Glutamatergic neuron (in vitro differentiated cells): ENCODE data around the gene AK4. TPM values are rescaled to one million over a fixed set of nuclear protein-coding genes. Genes with fewer than 3 reads are reported as not detected.

ENCODE experiments used
- DNase-seq: peaks from one replicate; pipeline ENCODE4 v3.0.0; 2022
- H3K27ac Mint-ChIP-seq: one replicate; pipeline ENCODE4 v1.8.0; 2020; ENCODE audit warnings: mild to moderate bottlenecking, mixed read lengths, inconsistent platforms; ENCODE audit not compliant: unreplicated experiment
- H3K27me3 Mint-ChIP-seq: one replicate; pipeline ENCODE4 v1.8.0; 2020; ENCODE audit warnings: mild to moderate bottlenecking, moderate library complexity, mixed read lengths, inconsistent platforms; ENCODE audit not compliant: unreplicated experiment
- H3K36me3 Mint-ChIP-seq: one replicate; pipeline ENCODE4 v1.8.0; 2020; ENCODE audit warnings: mild to moderate bottlenecking, mixed read lengths, inconsistent platforms; ENCODE audit not compliant: unreplicated experiment
- H3K4me1 Mint-ChIP-seq: one replicate; pipeline ENCODE4 v1.8.0; 2020; ENCODE audit warnings: mild to moderate bottlenecking, low read depth, mixed read lengths, inconsistent platforms; ENCODE audit not compliant: unreplicated experiment
- H3K4me3 Mint-ChIP-seq: one replicate; pipeline ENCODE4 v1.8.0; 2020; ENCODE audit warnings: mild to moderate bottlenecking, mixed read lengths, inconsistent platforms; ENCODE audit not compliant: unreplicated experiment
- H3K9me3 Mint-ChIP-seq: one replicate; pipeline ENCODE4 v1.8.0; 2020; ENCODE audit warnings: mild to moderate bottlenecking, moderate library complexity, mixed read lengths, inconsistent platforms; ENCODE audit not compliant: unreplicated experiment
- CTCF ChIP-seq: fragments of 200-600 bp; sonication (generic); IDR thresholded peaks from one replicate; pipeline ENCODE4 v1.5.0; 2021; ENCODE audit not compliant: partially characterized antibody, unreplicated experiment
- total RNA-seq: library from RNA; stranded (reverse); fragmentation: NEBNext Ultra II Directional; extraction: Animal tissue kit (Norgen Biotek cat#: 25700); gene quantifications from one replicate; pipeline ENCODE4 v1.2.1, GENCODE V29; 2021; ENCODE audit not compliant: unreplicated experiment

AK4 gene
- total RNA-seq, 1 donor from 2014 or later = 2.6 TPM

GRCh38 chr1:65253800-65254319 is 105.9 kb downstream of the AK4 start:
- H3K4me3 Mint-ChIP-seq = peak overlapping the region; percentile 86

GRCh38 chr1:65254320-65255034 is 106.5 kb downstream of the AK4 start:
- H3K27me3 Mint-ChIP-seq = peaks cover 9% of the 10 kb centered on the region
- peak overlapping the region; percentile 99 for H3K4me3 Mint-ChIP-seq
- peaks cover 13% of the 10 kb centered on the region for H3K4me1 Mint-ChIP-seq
- no peak for TF ChIP-seq CTCF
- H3K9me3 Mint-ChIP-seq = peaks cover 16% of the 10 kb centered on the region
- DNase-seq = peak; percentile 91
- peak overlapping the region; percentile 89 for H3K27ac Mint-ChIP-seq
- H3K36me3 Mint-ChIP-seq = no peaks in the 10 kb centered on the region

More at GRCh38 chr1:65253800-65254319, 105.9 kb downstream of the AK4 start:
- Mint-ChIP-seq H3K36me3 (no peaks in the 10 kb centered on the region), H3K27ac (peak overlapping the region; percentile 76), H3K9me3 (peaks cover 16% of the 10 kb centered on the region), H3K4me1 (peaks cover 13% of the 10 kb centered on the region), H3K27me3 (peaks cover 9% of the 10 kb centered on the region)
- DNase-seq = no peak
- no peak for TF ChIP-seq CTCF

- peak; percentile 39 for DNase-seq
- peak overlapping the region; percentile 89 for H3K27ac Mint-ChIP-seq
Measured at GRCh38 chr1:65255035-65255655, 107.1 kb downstream of the AK4 start.

GRCh38 chr1:65255656-65256050 is 107.7 kb downstream of the AK4 start:
- DNase-seq = no peak
- H3K4me1 Mint-ChIP-seq = peaks cover 13% of the 10 kb centered on the region
- no peak for TF ChIP-seq CTCF
- peaks cover 14% of the 10 kb centered on the region for H3K9me3 Mint-ChIP-seq
- peaks cover 9% of the 10 kb centered on the region for H3K27me3 Mint-ChIP-seq
- H3K4me3 Mint-ChIP-seq = peak overlapping the region; percentile 99
- peak overlapping the region; percentile 89 for H3K27ac Mint-ChIP-seq
- H3K36me3 Mint-ChIP-seq = no peaks in the 10 kb centered on the region

More at GRCh38 chr1:65255035-65255655, 107.1 kb downstream of the AK4 start:
- H3K9me3 Mint-ChIP-seq = peaks cover 14% of the 10 kb centered on the region
- H3K4me1 Mint-ChIP-seq = peaks cover 13% of the 10 kb centered on the region
- H3K4me3 Mint-ChIP-seq = peak overlapping the region; percentile 99
- TF ChIP-seq CTCF = no peak
- peaks cover 9% of the 10 kb centered on the region for H3K27me3 Mint-ChIP-seq
- no peaks in the 10 kb centered on the region for H3K36me3 Mint-ChIP-seq
